ENCODE measurements around the gene MRGPRG.

GRCh38 chr11:3180869-3181268 is 37.7 kb downstream of the MRGPRG start:
- TF ChIP-seq CTCF (IDR thresholded peaks at IDR 0.05) (no peak), ZFX (IDR thresholded peaks at IDR 0.05; ENCODE audit: borderline replicate concordance) (no peak)
